Hematopoietic multipotent progenitor cell treated with erythropoietin and hydrocortisone succinate and interleukin-3 and kit ligand, for 17 days (in vitro differentiated cells): Measurements from ENCODE around the gene MRPL44.
"Not testable (repeated sequence)": the region's sequence is repeated elsewhere in the genome, so short reads cannot be mapped to it uniquely, and the experiment has no call there.

ENCODE experiments used
- DNase-seq: peaks from one replicate; pipeline ENCODE4 v3.0.0-alpha.2; 2015; ENCODE audit warnings: low spot score

Gene MRPL44

GRCh38 chr2:223936862-223937326, 20.4 kb upstream of the MRPL44 start:
- no peak for DNase-seq

GRCh38 chr2:223937535-223937934, 19.7 kb upstream of the MRPL44 start:
- DNase-seq, result no peak

GRCh38 chr2:223939438-223939837, 17.8 kb upstream of the MRPL44 start:
- DNase-seq, result not testable (repeated sequence)

- no peak for DNase-seq
Measured at GRCh38 chr2:223941579-223942277, 15.5 kb upstream of the MRPL44 start.

GRCh38 chr2:223943135-223943534, 14.1 kb upstream of the MRPL44 start:
- no peak for DNase-seq

- no peak for DNase-seq
Measured at GRCh38 chr2:223943561-223944008, 13.7 kb upstream of the MRPL44 start.

- DNase-seq, result no peak
Measured at GRCh38 chr2:223944166-223944702, 13.0 kb upstream of the MRPL44 start.

- DNase-seq, result peak; percentile 63
Measured at GRCh38 chr2:223944703-223945531, 12.3 kb upstream of the MRPL44 start, which contains the start of gene WDFY1. Gene WDFY1, minus strand, starts transcription at chr2:223945335. Its CDS starts 51 bp downstream, at chr2:223945284.

GRCh38 chr2:223945755-223946154, 11.5 kb upstream of the MRPL44 start:
- no peak for DNase-seq

- no peak for DNase-seq
Measured at GRCh38 chr2:223947711-223948205, 9.5 kb upstream of the MRPL44 start.

GRCh38 chr2:223949241-223949840, 7.9 kb upstream of the MRPL44 start:
- no peak for DNase-seq

GRCh38 chr2:223950448-223951347, 6.6 kb upstream of the MRPL44 start:
- DNase-seq, result no peak

GRCh38 chr2:223952280-223952968, 4.8 kb upstream of the MRPL44 start:
- DNase-seq, result no peak

- no peak for DNase-seq
Measured at GRCh38 chr2:223954401-223954800, 2.9 kb upstream of the MRPL44 start.

- DNase-seq, result no peak
Measured at GRCh38 chr2:223956300-223956699, 963 bp upstream of the MRPL44 start.

- peak; percentile 48 for DNase-seq
Measured at GRCh38 chr2:223959688-223960087, 2.4 kb downstream of the MRPL44 start.

- no peak for DNase-seq
Measured at GRCh38 chr2:223967981-223968380, 10.7 kb downstream of the MRPL44 start.

GRCh38 chr2:223969315-223969714, 12.1 kb downstream of the MRPL44 start:
- no peak for DNase-seq

- no peak for DNase-seq
Measured at GRCh38 chr2:223969856-223970255, 12.6 kb downstream of the MRPL44 start.

GRCh38 chr2:223970343-223971128, 13.3 kb downstream of the MRPL44 start:
- DNase-seq, result peak; percentile 79
